OCI-M1 (cell line): ENCODE data around the gene CACNG8.
"Not testable (repeated sequence)": the region's sequence is repeated elsewhere in the genome, so short reads cannot be mapped to it uniquely, and the experiment has no call there.

Experiments
- DNase-seq: peaks from one replicate; lab custom pipeline; 2025; lab: John Stamatoyannopoulos, UW

Gene CACNG8

DNA sequence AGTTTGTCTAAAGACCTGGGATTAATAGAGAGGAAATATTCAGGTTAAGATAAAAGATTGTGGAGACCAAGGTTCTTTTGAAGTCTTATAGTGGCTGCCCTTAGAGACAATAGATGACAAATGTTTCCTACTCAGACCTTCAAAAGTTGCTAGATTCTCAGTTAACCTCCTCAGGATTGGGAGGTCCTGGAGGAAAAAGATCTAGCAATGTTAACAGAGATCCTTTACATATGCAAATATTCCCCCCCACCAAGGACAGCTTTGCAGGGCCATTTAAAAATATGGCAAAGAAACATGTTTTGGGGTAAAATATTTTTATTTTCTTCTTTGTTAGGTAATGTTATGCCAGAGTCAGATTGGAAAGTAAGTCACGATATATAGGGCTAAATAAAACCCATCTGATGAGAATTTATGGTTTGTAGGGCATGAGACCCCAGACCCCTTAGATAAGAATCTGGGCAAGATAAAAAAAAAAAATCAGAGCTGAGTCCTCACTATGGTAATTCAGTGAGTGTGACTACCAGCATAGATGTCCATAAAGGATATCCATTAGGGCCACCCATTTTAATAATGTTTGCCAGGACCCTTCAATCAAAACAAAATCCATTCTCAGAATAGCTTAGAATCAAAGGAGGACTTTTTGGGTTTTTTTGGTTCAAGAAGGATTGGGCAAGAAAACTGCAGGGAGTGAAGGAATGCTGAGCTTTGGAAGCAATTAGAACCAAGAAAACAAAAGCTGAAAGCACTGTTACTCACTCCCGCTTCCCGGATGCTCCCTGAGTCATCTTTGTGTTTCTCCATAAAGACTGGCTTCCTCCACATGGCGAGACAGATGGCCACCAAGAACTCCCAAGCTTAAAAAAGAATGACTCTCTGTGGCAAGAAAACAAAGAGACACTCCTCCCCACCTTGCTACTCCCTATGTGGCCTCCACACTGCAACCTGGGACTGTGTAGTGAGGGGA is 72.8 kb downstream of the CACNG8 start:
- no peak for DNase-seq

GRCh38 chr19:54036542-54036941 is 73.8 kb downstream of the CACNG8 start:
- DNase-seq: not testable (repeated sequence)
